NB4 (cell line): ENCODE measurements around the gene AUH.

Experiments
- DNase-seq: peaks from one replicate; pipeline ENCODE4 v3.0.0; 2010; ENCODE audit warnings: low read depth
- H3K4me3 ChIP-seq: one replicate; pipeline ENCODE4 v1.5.1; 2011; ENCODE audit warnings: mild to moderate bottlenecking, low read depth, low read length, moderate library complexity
- MYC ChIP-seq: IDR thresholded peaks from 2 replicates; pipeline ENCODE4 v1.6.1; 2011; ENCODE audit warnings: low read depth, low read length
- POLR2A ChIP-seq: IDR thresholded peaks from 2 replicates; pipeline ENCODE4 v1.6.1; 2011; ENCODE audit warnings: mild to moderate bottlenecking; ENCODE audit not compliant: insufficient read length; ENCODE audit errors: extremely low read depth
- TF ChIP-seq, protein P1 (sequence below): IDR thresholded peaks from 2 replicates; pipeline ENCODE4 v1.6.1; 2011; ENCODE audit warnings: low read depth, low read length
- TF ChIP-seq, protein P2 (sequence below): IDR thresholded peaks from one replicate; pipeline ENCODE4 v1.5.1; 2012; ENCODE audit warnings: low read depth, low read length

Gene AUH

DNA sequence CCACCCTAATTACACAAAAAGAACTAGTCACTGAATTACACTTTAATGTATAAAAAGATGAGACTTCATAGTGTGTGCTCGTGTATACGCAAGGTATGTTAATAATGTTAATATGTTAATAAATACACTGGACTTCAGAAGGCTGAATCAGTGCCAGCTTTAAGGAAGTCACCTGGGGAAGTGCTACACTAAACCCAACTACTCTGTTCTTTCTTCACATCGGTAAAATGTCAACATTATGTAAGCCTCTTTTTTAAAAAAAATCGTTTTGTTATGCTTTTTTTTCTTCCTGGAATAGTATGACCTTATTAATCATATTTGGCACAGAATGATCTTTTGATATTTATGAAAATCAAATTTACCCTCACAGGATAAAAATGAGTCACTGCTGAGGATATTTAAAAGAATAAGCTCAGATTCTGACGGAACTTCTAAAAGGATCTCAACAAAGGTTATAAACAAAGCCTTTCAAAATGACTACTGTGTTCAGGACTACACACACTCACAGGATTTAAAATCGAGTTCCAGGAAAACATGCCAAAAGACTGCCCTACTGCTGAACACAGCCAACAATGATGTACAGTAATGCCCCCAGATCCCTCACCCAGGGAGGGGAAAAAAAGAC lies 75.9 kb downstream of the AUH start:
- no peak for DNase-seq
- TF ChIP-seq POLR2A, result no peak
- no peak for TF ChIP-seq MYC
- TF ChIP-seq, protein P1, sequence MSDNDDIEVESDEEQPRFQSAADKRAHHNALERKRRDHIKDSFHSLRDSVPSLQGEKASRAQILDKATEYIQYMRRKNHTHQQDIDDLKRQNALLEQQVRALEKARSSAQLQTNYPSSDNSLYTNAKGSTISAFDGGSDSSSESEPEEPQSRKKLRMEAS, result no peak
- TF ChIP-seq, protein P2, sequence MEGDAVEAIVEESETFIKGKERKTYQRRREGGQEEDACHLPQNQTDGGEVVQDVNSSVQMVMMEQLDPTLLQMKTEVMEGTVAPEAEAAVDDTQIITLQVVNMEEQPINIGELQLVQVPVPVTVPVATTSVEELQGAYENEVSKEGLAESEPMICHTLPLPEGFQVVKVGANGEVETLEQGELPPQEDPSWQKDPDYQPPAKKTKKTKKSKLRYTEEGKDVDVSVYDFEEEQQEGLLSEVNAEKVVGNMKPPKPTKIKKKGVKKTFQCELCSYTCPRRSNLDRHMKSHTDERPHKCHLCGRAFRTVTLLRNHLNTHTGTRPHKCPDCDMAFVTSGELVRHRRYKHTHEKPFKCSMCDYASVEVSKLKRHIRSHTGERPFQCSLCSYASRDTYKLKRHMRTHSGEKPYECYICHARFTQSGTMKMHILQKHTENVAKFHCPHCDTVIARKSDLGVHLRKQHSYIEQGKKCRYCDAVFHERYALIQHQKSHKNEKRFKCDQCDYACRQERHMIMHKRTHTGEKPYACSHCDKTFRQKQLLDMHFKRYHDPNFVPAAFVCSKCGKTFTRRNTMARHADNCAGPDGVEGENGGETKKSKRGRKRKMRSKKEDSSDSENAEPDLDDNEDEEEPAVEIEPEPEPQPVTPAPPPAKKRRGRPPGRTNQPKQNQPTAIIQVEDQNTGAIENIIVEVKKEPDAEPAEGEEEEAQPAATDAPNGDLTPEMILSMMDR, result no peak
- no peak overlapping the region for H3K4me3 ChIP-seq

DNA sequence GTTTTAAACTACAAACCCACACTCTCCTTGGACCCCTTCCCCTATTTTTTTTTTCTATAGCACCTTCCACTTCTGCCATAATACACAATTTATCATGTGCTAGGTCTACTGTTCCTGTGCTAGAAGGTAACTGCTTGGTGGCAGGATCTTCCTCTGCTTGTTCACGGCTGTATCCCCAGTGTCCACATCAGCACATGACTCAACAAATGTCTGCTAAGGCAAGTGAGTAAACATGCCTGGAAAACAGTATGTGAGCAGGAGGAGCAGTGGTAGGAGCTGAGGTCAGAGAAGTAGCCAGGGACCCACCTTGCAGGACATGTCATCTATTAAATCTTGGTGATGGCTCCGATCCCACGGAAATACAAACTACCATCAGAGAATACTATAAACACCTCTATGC lies 79.4 kb downstream of the AUH start:
- DNase-seq, result no peak
- H3K4me3 ChIP-seq, result no peak overlapping the region
- TF ChIP-seq, protein P2, result no peak
- TF ChIP-seq POLR2A (no peak), MYC (no peak)
- TF ChIP-seq, protein P1, result no peak

DNA sequence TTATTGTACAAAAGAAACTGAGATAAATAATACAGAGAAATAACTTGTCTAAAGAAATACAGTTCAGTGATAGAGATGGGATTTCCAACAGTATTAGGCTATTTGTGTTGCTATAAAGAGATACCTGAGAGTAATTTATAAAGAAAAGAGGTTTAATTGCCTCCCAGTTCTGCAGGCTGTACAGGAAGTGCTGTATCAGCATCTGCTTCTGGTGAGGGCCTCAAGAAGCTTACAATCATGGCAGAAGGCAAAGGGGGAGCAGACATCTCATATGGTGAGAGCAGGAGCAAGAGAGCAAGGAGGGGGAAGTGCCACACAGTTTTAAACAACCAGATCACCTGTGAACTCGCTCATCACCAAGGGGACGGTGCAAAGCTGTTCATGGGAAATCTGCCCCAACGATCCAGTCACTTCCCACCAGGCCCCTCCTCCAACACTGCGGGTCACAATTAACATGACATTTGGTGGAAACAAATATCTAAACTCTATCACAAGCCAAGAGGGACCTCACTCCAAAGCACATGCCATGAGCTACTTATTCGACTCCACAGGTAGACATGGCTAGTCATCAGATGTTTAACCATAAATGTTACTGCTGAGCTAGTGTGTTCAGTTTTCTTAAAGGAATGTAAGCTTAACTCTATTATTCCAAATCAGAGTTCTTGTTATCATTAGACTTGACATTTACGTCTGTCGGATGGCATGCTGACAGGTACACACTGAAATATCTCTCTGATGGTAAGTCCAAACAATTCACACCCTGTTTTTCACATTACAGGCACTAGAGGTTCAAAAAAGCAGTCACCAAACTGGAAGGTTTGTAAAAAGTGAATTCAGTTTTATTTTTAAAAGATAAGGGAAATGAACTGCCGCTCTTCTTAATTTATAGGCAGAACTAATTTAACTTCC lies 82.2 kb downstream of the AUH start:
- no peak for DNase-seq
- no peak overlapping the region for H3K4me3 ChIP-seq
- no peak for TF ChIP-seq MYC
- TF ChIP-seq, protein P1, result no peak
- TF ChIP-seq, protein P2, result no peak
- no peak for TF ChIP-seq POLR2A

DNA sequence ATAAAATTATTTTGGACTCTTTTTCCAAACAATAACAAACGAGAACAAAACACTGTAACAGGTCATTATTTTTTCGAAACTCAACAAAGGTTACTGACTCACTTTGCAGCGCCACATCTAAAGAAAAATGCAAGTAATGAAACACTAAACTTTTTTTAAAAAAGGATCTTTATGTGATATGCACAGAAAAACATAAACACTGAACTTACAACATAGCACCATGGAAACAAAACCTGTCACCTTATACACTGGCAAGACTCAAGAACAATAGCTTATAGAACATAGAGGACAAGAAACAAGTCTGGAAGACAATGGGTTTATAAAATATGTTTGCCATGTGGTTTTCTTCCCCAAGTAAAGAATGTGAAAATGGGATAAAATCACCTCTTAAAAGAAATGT lies 85.2 kb downstream of the AUH start:
- DNase-seq, result no peak
- H3K4me3 ChIP-seq, result no peak overlapping the region
- TF ChIP-seq MYC (no peak), POLR2A (no peak)
- TF ChIP-seq, protein P1, result no peak
- TF ChIP-seq, protein P2, result no peak

DNA sequence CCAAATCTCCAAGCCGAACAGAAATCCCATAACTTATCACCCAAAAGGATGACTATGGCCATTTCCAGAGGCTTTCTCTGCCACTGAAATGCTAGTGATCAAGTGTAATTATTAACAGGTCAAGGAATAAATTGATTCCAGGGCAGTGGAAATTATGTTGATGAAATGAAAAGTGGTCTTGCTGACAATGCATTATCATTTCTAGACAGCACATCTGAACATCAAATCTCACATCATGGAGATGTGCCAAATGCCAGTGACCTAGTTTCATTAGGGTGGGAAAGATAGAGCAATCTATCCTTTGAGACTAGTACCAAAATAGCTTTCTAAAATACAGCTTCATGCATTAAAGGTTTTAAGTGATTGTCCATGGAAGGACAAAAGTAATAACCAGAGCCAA lies 86.1 kb downstream of the AUH start:
- no peak overlapping the region for H3K4me3 ChIP-seq
- TF ChIP-seq MYC (no peak), POLR2A (no peak)
- TF ChIP-seq, protein P1, result no peak
- TF ChIP-seq, protein P2, result no peak
- DNase-seq, result no peak
